Panc1 (cell line): ENCODE results near the gene CENPE. TPM values are rescaled to one million over a fixed set of nuclear protein-coding genes. Genes with fewer than 3 reads are reported as not detected.

ENCODE experiments used
- ATAC-seq: fragments of 200-7000 bp; cut with Tn5 transposase; 2 replicates; pipeline ENCODE4 v1.9.1; 2020; ENCODE audit warnings: mild to moderate bottlenecking, moderate library complexity
- BruUV-seq: library from RNA; stranded (reverse); fragments of 400-500 nt; replicated peaks from 2 replicates; lab custom pipeline; 2021; lab: Mats Ljungman, UMichigan
- CTCF ChIA-PET: fragments of 300-600 bp; sonication (Branson Sonifier 250); formaldehyde crosslinking; loops from one replicate; lab custom pipeline; 2022; ENCODE audit warnings: antibody characterized with exemption; lab: Charles Lee
- POLR2A ChIA-PET: fragments of 300-600 bp; sonication (Branson Sonifier 250); formaldehyde crosslinking; loops from one replicate; lab custom pipeline; 2022; ENCODE audit warnings: antibody characterized with exemption; lab: Charles Lee
- DNase-seq: peaks from one replicate; pipeline ENCODE4 v3.0.0-alpha.2; 2010; ENCODE audit warnings: low read depth, low spot score
- H3K27ac ChIP-seq: 2 replicates; pipeline ENCODE4 v1.5.1; 2011; ENCODE audit warnings: mild to moderate bottlenecking, low read length, inconsistent platforms
- H3K27me3 ChIP-seq: fragments of 200-500 bp; sonication (Bioruptor generic); 2 replicates; pipeline ENCODE4 v1.6.0; 2014; ENCODE audit warnings: low read length, inconsistent platforms; ENCODE audit not compliant: control insufficient read depth, insufficient read depth
- H3K36me3 ChIP-seq: fragments of 200-500 bp; sonication (Bioruptor generic); 2 replicates; pipeline ENCODE4 v1.5.1; 2014; ENCODE audit warnings: inconsistent platforms, mild to moderate bottlenecking, low read length, moderate library complexity; ENCODE audit not compliant: control insufficient read depth, insufficient read depth
- H3K4me1 ChIP-seq: 2 replicates; pipeline ENCODE4 v1.5.1; 2011; ENCODE audit warnings: inconsistent platforms, mild to moderate bottlenecking, low read length, moderate library complexity; ENCODE audit not compliant: control insufficient read depth, insufficient read depth
- H3K4me3 ChIP-seq, 2 experiments: 2 replicates each; pipeline ENCODE4 v1.5.1; 2011 to 2012; ENCODE audit warnings: low read depth in 2 of 2, low read length in 2 of 2, mild to moderate bottlenecking in 2 of 2, inconsistent platforms in 1 of 2, moderate library complexity in 1 of 2
- H3K9me3 ChIP-seq: fragments of 200-500 bp; sonication (Bioruptor generic); 2 replicates; pipeline ENCODE4 v1.5.1; 2014; ENCODE audit warnings: low read depth, mild to moderate bottlenecking, inconsistent platforms, low read length, moderate library complexity; ENCODE audit not compliant: control insufficient read depth, insufficient read depth
- CTCF ChIP-seq: fragments of 450-650 bp; IDR thresholded peaks from 2 replicates; pipeline ENCODE4 v1.5.1; 2017; ENCODE audit warnings: mild to moderate bottlenecking
- POLR2AphosphoS5 ChIP-seq: IDR thresholded peaks from 2 replicates; pipeline ENCODE4 v1.6.1; 2012; ENCODE audit warnings: mild to moderate bottlenecking, low read depth, low read length, moderate library complexity
- REST ChIP-seq, 2 experiments: IDR thresholded peaks; 2 replicates each; pipeline ENCODE4 v1.6.1; 2011 to 2012; ENCODE audit warnings: low read depth in 2 of 2, control low read depth in 1 of 2, low read length in 1 of 2, mild to moderate bottlenecking in 1 of 2, moderate library complexity in 1 of 2; ENCODE audit not compliant: insufficient read depth in 1 of 2
- SIN3A ChIP-seq: IDR thresholded peaks from 2 replicates; pipeline ENCODE4 v1.6.1; 2012; ENCODE audit warnings: low read depth, mild to moderate bottlenecking, low read length, moderate library complexity, borderline replicate concordance; ENCODE audit not compliant: insufficient read depth
- TCF7L2 ChIP-seq: IDR thresholded peaks from 2 replicates; pipeline ENCODE4 v1.6.1; 2011; ENCODE audit warnings: mild to moderate bottlenecking, low read depth, low read length, inconsistent platforms
- in situ Hi-C: cut with HindIII; loops from 2 replicates; pipeline ENCODE4 v1.10.0; 2016; ENCODE audit warnings: low sequenced_read_pairs, low pct_unique_long_range_greater_than_20kb
- intact Hi-C: fragments of 100-400 bp; cut with micrococcal nuclease; formaldehyde crosslinking; loops from one replicate; pipeline ENCODE4 v1.10.0; 2022; ENCODE audit not compliant: unreplicated experiment
- total RNA-seq: library from RNA; stranded (reverse); gene quantifications from one replicate; pipeline ENCODE4 v1.2.1, GENCODE V29; 2021; ENCODE audit not compliant: unreplicated experiment

CENPE gene
- total RNA-seq, 1 experiment from 2014 or later = 25.2 TPM

GRCh38 chr4:103086551-103086950 lies 111.6 kb downstream of the CENPE start:
- ChIA-PET CTCF (no interaction called here), POLR2A (no interaction called here)
- Histone ChIP-seq H3K4me3 (no peak overlapping the region), H3K27me3 (no peaks in the 10 kb centered on the region), H3K27ac (no peak overlapping the region), H3K36me3 (no peaks in the 10 kb centered on the region), H3K9me3 (no peaks in the 10 kb centered on the region), H3K4me1 (no peaks in the 10 kb centered on the region)
- no peak for TF ChIP-seq TCF7L2
- TF ChIP-seq CTCF = no peak
- TF ChIP-seq POLR2AphosphoS5 = no peak
- no peak for TF ChIP-seq SIN3A
- BruUV-seq = no TSS peak
- in situ Hi-C loops = no loop called here
- DNase-seq = no peak
- intact Hi-C loops = loop anchor here (5.0 to 10.0 kb wide), 2 partner anchors 34 to 272 kb away; no protein-coding TSS in a partner anchor
- ATAC-seq = no peak

DNA sequence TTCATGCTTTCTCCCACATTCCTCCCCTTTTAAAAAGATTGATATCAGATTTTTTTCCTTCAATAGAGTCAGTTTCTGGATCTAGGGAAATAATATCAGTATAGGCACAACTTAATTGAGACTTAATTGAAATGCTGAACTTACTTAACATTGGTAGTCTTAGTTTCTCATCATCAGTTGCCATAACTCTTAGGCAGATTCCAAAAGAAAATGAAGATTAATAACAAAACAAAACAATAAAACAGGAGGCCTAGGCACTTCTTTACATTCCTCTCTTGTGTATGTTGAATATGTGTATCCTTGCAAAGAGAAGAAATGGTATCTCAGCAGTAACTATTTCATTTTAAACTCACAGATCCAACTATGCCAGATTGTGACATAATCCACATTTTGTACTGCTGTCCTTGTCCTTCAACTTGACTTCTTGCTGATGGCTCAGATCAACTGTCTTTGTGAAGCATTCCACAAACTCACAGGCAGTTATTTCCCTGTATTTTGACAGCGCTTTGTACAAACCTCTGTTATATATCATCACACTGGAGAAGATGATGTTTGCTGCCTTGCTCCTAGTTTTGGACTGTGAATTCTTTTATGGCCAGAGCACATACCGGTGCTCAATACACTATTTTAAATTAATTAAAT lies 112.5 kb downstream of the CENPE start:
- CTCF ChIA-PET = no interaction called here
- in situ Hi-C loops = no loop called here
- no peak for ATAC-seq

More for the DNA sequence above, 112.5 kb downstream of the CENPE start:
- Histone ChIP-seq H3K27me3 (no peaks in the 10 kb centered on the region), H3K9me3 (no peaks in the 10 kb centered on the region), H3K4me1 (no peaks in the 10 kb centered on the region), H3K36me3 (no peaks in the 10 kb centered on the region), H3K27ac (no peak overlapping the region), H3K4me3 (no peak overlapping the region)
- POLR2A ChIA-PET = no interaction called here
- intact Hi-C loops = loop anchor here (5.0 to 10.0 kb wide), 2 partner anchors 33 to 271 kb away; no protein-coding TSS in a partner anchor
- no TSS peak for BruUV-seq
- DNase-seq = no peak
- TF ChIP-seq POLR2AphosphoS5 (no peak), TCF7L2 (no peak), CTCF (no peak), SIN3A (no peak), REST (IDR thresholded peaks at IDR 0.05; ENCODE audit: insufficient read depth in 1 of 2, low read depth in 2 of 2, low read length in 1 of 2) (no peak)
